K562 (cell line): ENCODE measurements around the gene BAMBI. TPM values are rescaled to one million over a fixed set of nuclear protein-coding genes. Genes with fewer than 3 reads are reported as not detected.
A peak's percentile ranks its signal among the peaks of the same experiment; 100 is the strongest.

ENCODE experiments used
- CBX8 ChIP-seq: fragments of 200-600 bp; sonication (generic); IDR thresholded peaks from 2 replicates; pipeline ENCODE4 v1.6.1; 2012; ENCODE audit warnings: borderline replicate concordance, mixed run types, low read depth, mild to moderate bottlenecking, moderate library complexity, mixed read lengths, low read length, control low read depth, inconsistent platforms; ENCODE audit not compliant: poor library complexity, severe bottlenecking; ENCODE audit errors: extremely low read depth
- FOXA1 ChIP-seq: fragments of 450-650 bp; IDR thresholded peaks from 2 replicates; pipeline ENCODE4 v1.6.1; 2016; ENCODE audit warnings: mild to moderate bottlenecking, borderline replicate concordance
- GABPA ChIP-seq: fragments of 200-800 bp; sonication (Bioruptor generic); conservative IDR thresholded peaks from 2 replicates; pipeline ENCODE4 v1.6.1; 2016; ENCODE audit warnings: low read depth, missing genetic modification characterization, missing compliant biosample characterization
- HDAC3 ChIP-seq: fragments of 450-650 bp; IDR thresholded peaks from 2 replicates; pipeline ENCODE4 v1.6.1; 2018; ENCODE audit warnings: borderline replicate concordance, mild to moderate bottlenecking, moderate library complexity; ENCODE audit not compliant: partially characterized antibody
- JUNB ChIP-seq: fragments of 450-650 bp; formaldehyde crosslinking; conservative IDR thresholded peaks from 2 replicates; pipeline ENCODE4 v1.4.0; 2020; ENCODE audit warnings: mild to moderate bottlenecking
- KDM4B ChIP-seq, 2 experiments: fragments of 450-650 bp in 1 of 2; sonication (generic) in 1 of 2; IDR thresholded peaks; 2 replicates each; pipeline ENCODE4 v1.6.1; 2016 to 2017; ENCODE audit warnings: borderline replicate concordance in 2 of 2, antibody characterized with exemption in 1 of 2, low read depth in 1 of 2, mild to moderate bottlenecking in 1 of 2
- MAFF ChIP-seq: IDR thresholded peaks from 2 replicates; pipeline ENCODE4 v1.6.1; 2012; ENCODE audit warnings: low read length, improper control_type of control experiment
- MAFG ChIP-seq: fragments of 450-650 bp; conservative IDR thresholded peaks from 2 replicates; pipeline ENCODE4 v1.6.1; 2016; ENCODE audit warnings: missing genetic modification characterization, missing compliant biosample characterization
- MAFK ChIP-seq: IDR thresholded peaks from 2 replicates; pipeline ENCODE4 v1.6.1; 2011; ENCODE audit warnings: low read length, improper control_type of control experiment
- MCM7 ChIP-seq, 2 experiments: fragments of 450-650 bp; IDR thresholded peaks; 2 replicates each; pipeline ENCODE4 v1.6.1; 2016 to 2018
- POLR2A ChIP-seq: fragments of 450-650 bp; conservative IDR thresholded peaks from 2 replicates; pipeline ENCODE4 v1.6.1; 2016
- YBX1 ChIP-seq: fragments of 450-650 bp; IDR thresholded peaks from 2 replicates; pipeline ENCODE4 v1.7.1; 2016; ENCODE audit warnings: mild to moderate bottlenecking
- ZBTB1 ChIP-seq: sonication (generic); formaldehyde crosslinking; IDR thresholded peaks from 2 replicates; pipeline ENCODE4 v1.8.1; 2023; ENCODE audit warnings: missing genetic modification reagents, low read depth, mild to moderate bottlenecking, borderline replicate concordance
- ZNF23 ChIP-seq: fragments of 250-450 bp; sonication (Bioruptor Pico); IDR thresholded peaks from 2 replicates; pipeline ENCODE4 v1.4.0; 2020; ENCODE audit warnings: mild to moderate bottlenecking
- ZNF316 ChIP-seq: fragments of 450-650 bp; IDR thresholded peaks from 2 replicates; pipeline ENCODE4 v1.6.1; 2016
- ZNF507 ChIP-seq: conservative IDR thresholded peaks from 2 replicates; pipeline ENCODE4 v1.6.1; 2017; ENCODE audit warnings: missing genetic modification characterization, missing compliant biosample characterization
- ZNF583 ChIP-seq: fragments of 250-450 bp; sonication (Bioruptor Pico); IDR thresholded peaks from 2 replicates; pipeline ENCODE4 v1.4.0; 2020
- polyA plus RNA-seq, 8 experiments: library from polyadenylated mRNA; depleted of rRNA in 4 of 8; stranded (reverse) in 5 of 8; unstranded in 3 of 8; fragments of >200 nt; fragmentation: Nextera tagmentation in 2 of 8; fragmentation: Illumina TruSeq in 1 of 8; extraction: Ambion mirVana in 2 of 8; extraction: Trizol in 1 of 8; gene quantifications; 2 replicates each; pipeline versions ENCODE4 v1.2.1 to v1.2.3, GENCODE V29; 2011 to 2014; ENCODE audit warnings: inconsistent platforms in 1 of 8, missing spikeins in 1 of 8
- total RNA-seq, 7 experiments: library from RNA; depleted of rRNA in 6 of 7; stranded (reverse); fragments of >200 nt in 6 of 7; fragmentation: Illumina TruSeq in 2 of 7; extraction: Trizol in 2 of 7; gene quantifications; 2 replicates each; pipeline versions ENCODE4 v1.2.1 to v1.2.3, GENCODE V29; 2011 to 2021; ENCODE audit warnings: low replicate concordance in 1 of 7
- TF ChIP-seq, protein P1 (sequence below): sonication (generic); formaldehyde crosslinking; IDR thresholded peaks from 2 replicates; pipeline ENCODE4 v1.8.1; 2023; ENCODE audit warnings: mild to moderate bottlenecking, missing genetic modification reagents
- TF ChIP-seq, protein P2 (sequence below): sonication (generic); formaldehyde crosslinking; IDR thresholded peaks from 2 replicates; pipeline ENCODE4 v1.8.1; 2023; ENCODE audit warnings: mild to moderate bottlenecking, missing genetic modification reagents
- TF ChIP-seq, protein P3 (sequence below): fragments of 450-650 bp; IDR thresholded peaks from 2 replicates; pipeline ENCODE4 v1.7.1; 2018; ENCODE audit warnings: mild to moderate bottlenecking, low read depth; ENCODE audit not compliant: partially characterized antibody
- TF ChIP-seq, protein P4 (sequence below): fragments of 250-450 bp; sonication (Bioruptor Pico); IDR thresholded peaks from 2 replicates; pipeline ENCODE4 v1.6.1; 2021; ENCODE audit warnings: mild to moderate bottlenecking

The BAMBI gene
- total and polyA plus RNA-seq, 9 of the 15 experiments (the other 6 are each of a cell fraction or from before 2014, with no cell fraction given), result 2.0 to 21.8 (median 13.5) TPM

DNA sequence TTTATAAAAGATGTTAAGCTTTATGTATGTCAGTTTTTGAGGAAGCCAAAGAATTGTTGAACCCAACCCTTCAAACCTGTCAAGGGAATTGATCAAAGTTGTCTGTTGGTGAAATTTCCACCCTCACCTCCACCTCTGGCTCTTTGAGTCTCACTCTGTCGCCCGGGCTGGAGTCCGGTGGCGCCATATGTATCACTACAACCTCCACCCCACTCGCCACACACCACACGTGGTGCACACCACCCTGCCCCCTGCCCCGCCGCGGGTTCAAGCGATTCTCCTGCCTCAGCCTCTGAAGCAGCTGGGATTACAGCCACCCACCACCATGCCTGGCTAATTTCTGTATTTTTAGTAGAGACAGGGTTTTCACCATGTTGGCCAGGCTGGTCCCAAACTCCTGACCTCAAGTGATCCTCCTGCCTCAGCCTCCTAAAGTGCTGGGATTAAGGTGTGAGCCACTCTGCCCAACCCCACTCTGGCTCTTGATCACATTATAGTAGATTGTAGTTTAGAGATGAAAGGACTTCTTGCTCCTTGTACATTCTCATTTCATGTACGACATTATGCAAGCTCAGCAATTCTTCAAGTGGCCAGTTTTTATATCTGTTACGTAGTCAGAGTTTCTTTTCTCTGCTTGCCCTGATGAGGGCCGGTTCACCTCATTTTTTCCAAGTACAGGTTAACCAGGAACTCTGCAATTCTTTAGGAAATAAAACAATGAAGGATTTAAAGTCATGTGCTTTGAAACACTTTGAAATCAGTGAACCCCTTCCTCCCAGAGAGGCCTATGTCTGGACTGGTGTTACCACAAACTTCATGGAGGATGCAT, 7.0 kb downstream of the BAMBI start (continued):
- TF ChIP-seq, protein P1, sequence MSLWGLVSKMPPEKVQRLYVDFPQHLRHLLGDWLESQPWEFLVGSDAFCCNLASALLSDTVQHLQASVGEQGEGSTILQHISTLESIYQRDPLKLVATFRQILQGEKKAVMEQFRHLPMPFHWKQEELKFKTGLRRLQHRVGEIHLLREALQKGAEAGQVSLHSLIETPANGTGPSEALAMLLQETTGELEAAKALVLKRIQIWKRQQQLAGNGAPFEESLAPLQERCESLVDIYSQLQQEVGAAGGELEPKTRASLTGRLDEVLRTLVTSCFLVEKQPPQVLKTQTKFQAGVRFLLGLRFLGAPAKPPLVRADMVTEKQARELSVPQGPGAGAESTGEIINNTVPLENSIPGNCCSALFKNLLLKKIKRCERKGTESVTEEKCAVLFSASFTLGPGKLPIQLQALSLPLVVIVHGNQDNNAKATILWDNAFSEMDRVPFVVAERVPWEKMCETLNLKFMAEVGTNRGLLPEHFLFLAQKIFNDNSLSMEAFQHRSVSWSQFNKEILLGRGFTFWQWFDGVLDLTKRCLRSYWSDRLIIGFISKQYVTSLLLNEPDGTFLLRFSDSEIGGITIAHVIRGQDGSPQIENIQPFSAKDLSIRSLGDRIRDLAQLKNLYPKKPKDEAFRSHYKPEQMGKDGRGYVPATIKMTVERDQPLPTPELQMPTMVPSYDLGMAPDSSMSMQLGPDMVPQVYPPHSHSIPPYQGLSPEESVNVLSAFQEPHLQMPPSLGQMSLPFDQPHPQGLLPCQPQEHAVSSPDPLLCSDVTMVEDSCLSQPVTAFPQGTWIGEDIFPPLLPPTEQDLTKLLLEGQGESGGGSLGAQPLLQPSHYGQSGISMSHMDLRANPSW (CRISPR knock-in tag), result no peak
- TF ChIP-seq CBX8 (no peak), JUNB (CRISPR knock-in tag) (no peak), HDAC3 (no peak), ZNF583 (CRISPR knock-in tag) (no peak), GABPA (tag) (no peak), MAFF (peak; percentile 99), KDM4B (IDR thresholded peaks at IDR 0.05; ENCODE audit: borderline replicate concordance in 2 of 2, low read depth in 1 of 2) (no peak), MCM7 (IDR thresholded peaks at IDR 0.05) (no peak), ZNF23 (CRISPR knock-in tag) (no peak), FOXA1 (no peak), MAFG (tag) (peak; percentile 95), POLR2A (0 out of 2 replicates have a peak, but pooled peaks have one; percentile 15), MAFK (peak; percentile 99), ZNF507 (tag) (no peak), ZBTB1 (CRISPR knock-in tag) (no peak), YBX1 (no peak), ZNF316 (peak; percentile 98)
- TF ChIP-seq, protein P2, sequence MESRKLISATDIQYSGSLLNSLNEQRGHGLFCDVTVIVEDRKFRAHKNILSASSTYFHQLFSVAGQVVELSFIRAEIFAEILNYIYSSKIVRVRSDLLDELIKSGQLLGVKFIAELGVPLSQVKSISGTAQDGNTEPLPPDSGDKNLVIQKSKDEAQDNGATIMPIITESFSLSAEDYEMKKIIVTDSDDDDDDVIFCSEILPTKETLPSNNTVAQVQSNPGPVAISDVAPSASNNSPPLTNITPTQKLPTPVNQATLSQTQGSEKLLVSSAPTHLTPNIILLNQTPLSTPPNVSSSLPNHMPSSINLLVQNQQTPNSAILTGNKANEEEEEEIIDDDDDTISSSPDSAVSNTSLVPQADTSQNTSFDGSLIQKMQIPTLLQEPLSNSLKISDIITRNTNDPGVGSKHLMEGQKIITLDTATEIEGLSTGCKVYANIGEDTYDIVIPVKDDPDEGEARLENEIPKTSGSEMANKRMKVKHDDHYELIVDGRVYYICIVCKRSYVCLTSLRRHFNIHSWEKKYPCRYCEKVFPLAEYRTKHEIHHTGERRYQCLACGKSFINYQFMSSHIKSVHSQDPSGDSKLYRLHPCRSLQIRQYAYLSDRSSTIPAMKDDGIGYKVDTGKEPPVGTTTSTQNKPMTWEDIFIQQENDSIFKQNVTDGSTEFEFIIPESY, result no peak
- TF ChIP-seq, protein P3, sequence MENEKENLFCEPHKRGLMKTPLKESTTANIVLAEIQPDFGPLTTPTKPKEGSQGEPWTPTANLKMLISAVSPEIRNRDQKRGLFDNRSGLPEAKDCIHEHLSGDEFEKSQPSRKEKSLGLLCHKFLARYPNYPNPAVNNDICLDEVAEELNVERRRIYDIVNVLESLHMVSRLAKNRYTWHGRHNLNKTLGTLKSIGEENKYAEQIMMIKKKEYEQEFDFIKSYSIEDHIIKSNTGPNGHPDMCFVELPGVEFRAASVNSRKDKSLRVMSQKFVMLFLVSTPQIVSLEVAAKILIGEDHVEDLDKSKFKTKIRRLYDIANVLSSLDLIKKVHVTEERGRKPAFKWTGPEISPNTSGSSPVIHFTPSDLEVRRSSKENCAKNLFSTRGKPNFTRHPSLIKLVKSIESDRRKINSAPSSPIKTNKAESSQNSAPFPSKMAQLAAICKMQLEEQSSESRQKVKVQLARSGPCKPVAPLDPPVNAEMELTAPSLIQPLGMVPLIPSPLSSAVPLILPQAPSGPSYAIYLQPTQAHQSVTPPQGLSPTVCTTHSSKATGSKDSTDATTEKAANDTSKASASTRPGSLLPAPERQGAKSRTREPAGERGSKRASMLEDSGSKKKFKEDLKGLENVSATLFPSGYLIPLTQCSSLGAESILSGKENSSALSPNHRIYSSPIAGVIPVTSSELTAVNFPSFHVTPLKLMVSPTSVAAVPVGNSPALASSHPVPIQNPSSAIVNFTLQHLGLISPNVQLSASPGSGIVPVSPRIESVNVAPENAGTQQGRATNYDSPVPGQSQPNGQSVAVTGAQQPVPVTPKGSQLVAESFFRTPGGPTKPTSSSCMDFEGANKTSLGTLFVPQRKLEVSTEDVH, result no peak
- TF ChIP-seq, protein P4, sequence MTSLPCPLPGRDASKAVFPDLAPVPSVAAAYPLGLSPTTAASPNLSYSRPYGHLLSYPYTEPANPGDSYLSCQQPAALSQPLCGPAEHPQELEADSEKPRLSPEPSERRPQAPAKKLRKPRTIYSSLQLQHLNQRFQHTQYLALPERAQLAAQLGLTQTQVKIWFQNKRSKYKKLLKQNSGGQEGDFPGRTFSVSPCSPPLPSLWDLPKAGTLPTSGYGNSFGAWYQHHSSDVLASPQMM (CRISPR knock-in tag), result no peak
